ENCODE data around the gene CYP26B1. TPM values are rescaled to one million over a fixed set of nuclear protein-coding genes. Genes with fewer than 3 reads are reported as not detected.

The CYP26B1 gene
- total and polyA plus RNA-seq, 2 donors from 2014 or later = 2.5 to 3.1 TPM

DNA sequence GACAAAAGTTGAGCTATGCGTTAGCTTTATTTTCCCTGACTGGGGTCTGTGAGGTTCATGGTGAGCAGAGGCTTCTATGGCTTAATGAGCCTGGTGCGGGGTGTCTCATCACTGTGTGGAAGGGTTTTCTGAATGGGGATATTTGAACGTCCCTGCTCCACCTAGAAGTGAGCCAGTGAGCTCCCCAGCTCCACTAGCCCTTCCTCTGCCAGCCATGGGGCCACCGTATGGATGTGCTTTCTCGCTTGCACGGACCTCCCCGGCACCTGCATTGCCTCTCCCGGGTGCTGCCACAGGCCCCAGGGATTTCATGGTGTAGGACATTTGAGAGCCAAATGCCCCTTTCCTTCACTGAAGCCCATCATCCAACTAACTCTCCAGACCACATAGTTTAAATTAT is 37.8 kb downstream of the CYP26B1 start:
- no peak overlapping the region for H3K27ac ChIP-seq (ENCODE audit: low read depth in 2 of 2, low read length in 2 of 2)
- intact Hi-C loops (cut with DNase I) = no loop called here
- TF ChIP-seq, protein P1, sequence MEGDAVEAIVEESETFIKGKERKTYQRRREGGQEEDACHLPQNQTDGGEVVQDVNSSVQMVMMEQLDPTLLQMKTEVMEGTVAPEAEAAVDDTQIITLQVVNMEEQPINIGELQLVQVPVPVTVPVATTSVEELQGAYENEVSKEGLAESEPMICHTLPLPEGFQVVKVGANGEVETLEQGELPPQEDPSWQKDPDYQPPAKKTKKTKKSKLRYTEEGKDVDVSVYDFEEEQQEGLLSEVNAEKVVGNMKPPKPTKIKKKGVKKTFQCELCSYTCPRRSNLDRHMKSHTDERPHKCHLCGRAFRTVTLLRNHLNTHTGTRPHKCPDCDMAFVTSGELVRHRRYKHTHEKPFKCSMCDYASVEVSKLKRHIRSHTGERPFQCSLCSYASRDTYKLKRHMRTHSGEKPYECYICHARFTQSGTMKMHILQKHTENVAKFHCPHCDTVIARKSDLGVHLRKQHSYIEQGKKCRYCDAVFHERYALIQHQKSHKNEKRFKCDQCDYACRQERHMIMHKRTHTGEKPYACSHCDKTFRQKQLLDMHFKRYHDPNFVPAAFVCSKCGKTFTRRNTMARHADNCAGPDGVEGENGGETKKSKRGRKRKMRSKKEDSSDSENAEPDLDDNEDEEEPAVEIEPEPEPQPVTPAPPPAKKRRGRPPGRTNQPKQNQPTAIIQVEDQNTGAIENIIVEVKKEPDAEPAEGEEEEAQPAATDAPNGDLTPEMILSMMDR (IDR thresholded peaks at IDR 0.05; ENCODE audit: borderline replicate concordance, extremely low read depth, insufficient read depth) = no peak
- FAIRE-seq = no peak
- no peaks in the 10 kb centered on the region for H3K4me1 ChIP-seq (ENCODE audit: control insufficient read depth in 2 of 3, insufficient read depth in 2 of 3, low read depth in 1 of 3, low read length in 3 of 3)
- no peak overlapping the region for H3K9ac ChIP-seq (ENCODE audit: low read length in 3 of 3)
- DNase-seq = no peak
- H3K4me3 ChIP-seq (ENCODE audit: low read length in 3 of 3) = no peak overlapping the region
- no peaks in the 10 kb centered on the region for H3K27me3 ChIP-seq (ENCODE audit: control insufficient read depth, insufficient read depth, low read length)
- no peaks in the 10 kb centered on the region for H3K36me3 ChIP-seq (ENCODE audit: control insufficient read depth in 2 of 3, insufficient read depth in 3 of 3, low read length in 3 of 3)
- no peaks in the 10 kb centered on the region for H3K9me3 ChIP-seq (ENCODE audit: control insufficient read depth in 2 of 3, insufficient read depth in 1 of 3, low read length in 3 of 3)

DNA sequence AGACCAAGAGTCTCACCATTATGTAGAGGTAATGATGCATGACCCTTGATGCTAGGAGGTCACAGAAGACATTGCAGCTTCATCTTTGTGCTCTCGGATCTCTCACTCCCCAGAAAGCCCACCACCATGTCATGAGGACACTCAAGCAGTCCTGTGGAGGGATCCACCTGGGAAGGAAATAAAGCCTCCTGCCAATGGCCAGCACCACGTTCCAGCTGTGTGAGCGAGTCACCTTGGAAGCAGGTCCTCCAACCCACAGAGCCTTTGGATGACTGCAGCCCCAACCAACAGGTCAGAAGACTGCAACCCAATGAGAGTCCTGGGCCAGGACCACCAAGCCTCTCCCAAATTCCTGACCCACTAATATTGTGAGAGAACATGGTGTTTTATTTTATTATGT is 38.4 kb downstream of the CYP26B1 start:
- Histone ChIP-seq H3K27ac (ENCODE audit: low read depth in 2 of 2, low read length in 2 of 2) (no peak overlapping the region), H3K36me3 (ENCODE audit: control insufficient read depth in 2 of 3, insufficient read depth in 3 of 3, low read length in 3 of 3) (no peaks in the 10 kb centered on the region), H3K27me3 (ENCODE audit: control insufficient read depth, insufficient read depth, low read length) (no peaks in the 10 kb centered on the region), H3K9me3 (ENCODE audit: control insufficient read depth in 2 of 3, insufficient read depth in 1 of 3, low read length in 3 of 3) (no peaks in the 10 kb centered on the region), H3K9ac (ENCODE audit: low read length in 3 of 3) (no peak overlapping the region), H3K4me1 (ENCODE audit: control insufficient read depth in 2 of 3, insufficient read depth in 2 of 3, low read depth in 1 of 3, low read length in 3 of 3) (no peaks in the 10 kb centered on the region), H3K4me3 (ENCODE audit: low read length in 3 of 3) (no peak overlapping the region)
- intact Hi-C loops (cut with DNase I) = no loop called here
- DNase-seq = no peak
- FAIRE-seq = no peak
- TF ChIP-seq, protein P1 (IDR thresholded peaks at IDR 0.05; ENCODE audit: borderline replicate concordance, extremely low read depth, insufficient read depth) = no peak

DNA sequence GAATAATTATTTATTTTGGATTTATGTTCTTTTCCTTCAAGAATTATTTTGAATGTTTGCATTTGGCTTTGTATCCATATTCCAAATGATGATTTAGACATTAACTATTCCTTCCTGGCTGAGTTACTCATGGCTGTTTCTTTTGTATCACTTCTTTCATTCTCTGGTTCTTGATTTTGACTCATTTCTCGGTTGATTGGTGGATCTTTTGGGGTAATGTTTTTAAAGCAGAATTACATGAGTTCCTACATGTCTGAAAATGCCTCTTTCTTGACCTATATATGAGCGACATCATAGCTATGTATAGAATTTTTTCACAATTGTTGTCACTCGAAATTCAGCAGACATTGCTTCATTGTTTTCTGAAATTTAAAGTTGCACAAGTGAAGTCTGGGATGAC is 39.5 kb downstream of the CYP26B1 start:
- TF ChIP-seq, protein P1 (IDR thresholded peaks at IDR 0.05; ENCODE audit: borderline replicate concordance, extremely low read depth, insufficient read depth) = no peak
- H3K4me1 ChIP-seq (ENCODE audit: control insufficient read depth in 2 of 3, insufficient read depth in 2 of 3, low read depth in 1 of 3, low read length in 3 of 3) = no peaks in the 10 kb centered on the region
- no peaks in the 10 kb centered on the region for H3K27me3 ChIP-seq (ENCODE audit: control insufficient read depth, insufficient read depth, low read length)
- no peaks in the 10 kb centered on the region for H3K36me3 ChIP-seq (ENCODE audit: control insufficient read depth in 2 of 3, insufficient read depth in 3 of 3, low read length in 3 of 3)
- no peaks in the 10 kb centered on the region for H3K9me3 ChIP-seq (ENCODE audit: control insufficient read depth in 2 of 3, insufficient read depth in 1 of 3, low read length in 3 of 3)
- no peak overlapping the region for H3K27ac ChIP-seq (ENCODE audit: low read depth in 2 of 2, low read length in 2 of 2)
- no peak overlapping the region for H3K9ac ChIP-seq (ENCODE audit: low read length in 3 of 3)
- no peak overlapping the region for H3K4me3 ChIP-seq (ENCODE audit: low read length in 3 of 3)
- DNase-seq (no peak), FAIRE-seq (no peak)
- intact Hi-C loops (cut with DNase I) = no loop called here

DNA sequence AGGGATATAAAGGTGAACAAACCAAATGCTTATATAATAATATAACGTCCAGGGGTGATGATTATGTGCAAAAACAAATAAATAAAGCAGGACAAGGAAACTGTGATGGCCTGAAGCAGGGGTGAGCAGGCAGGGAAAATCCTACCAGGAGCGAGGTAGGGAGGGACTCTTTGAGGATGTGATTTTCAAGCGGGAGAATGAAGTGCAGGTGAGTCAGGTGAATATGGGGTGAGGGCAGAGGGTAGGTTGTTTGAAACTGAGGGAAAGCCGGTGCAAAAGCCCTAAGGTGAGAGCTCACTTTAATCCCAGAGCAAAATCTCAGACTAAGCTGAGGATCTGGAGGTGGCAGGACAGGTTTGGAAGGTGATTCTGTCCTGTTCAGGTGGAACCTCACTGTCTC is 40.7 kb downstream of the CYP26B1 start:
- Histone ChIP-seq H3K27ac (ENCODE audit: low read depth in 2 of 2, low read length in 2 of 2) (no peak overlapping the region), H3K4me1 (ENCODE audit: control insufficient read depth in 2 of 3, insufficient read depth in 2 of 3, low read depth in 1 of 3, low read length in 3 of 3) (no peaks in the 10 kb centered on the region), H3K4me3 (ENCODE audit: low read length in 3 of 3) (no peak overlapping the region), H3K9ac (ENCODE audit: low read length in 3 of 3) (no peak overlapping the region), H3K36me3 (ENCODE audit: control insufficient read depth in 2 of 3, insufficient read depth in 3 of 3, low read length in 3 of 3) (no peaks in the 10 kb centered on the region), H3K27me3 (ENCODE audit: control insufficient read depth, insufficient read depth, low read length) (no peaks in the 10 kb centered on the region), H3K9me3 (ENCODE audit: control insufficient read depth in 2 of 3, insufficient read depth in 1 of 3, low read length in 3 of 3) (no peaks in the 10 kb centered on the region)
- TF ChIP-seq, protein P1 (IDR thresholded peaks at IDR 0.05; ENCODE audit: borderline replicate concordance, extremely low read depth, insufficient read depth) = no peak
- DNase-seq (no peak), FAIRE-seq (no peak)
- intact Hi-C loops (cut with DNase I) = no loop called here

Data from kidney (tissue), 14 donors.